HG03064 (cell line): Measurements from ENCODE around the gene MYRF.

Experiments
- ATAC-seq: cut with Tn5 transposase; IDR thresholded peaks from one replicate; pipeline ENCODE4 v1.9.1; 2021; ENCODE audit warnings: low read depth; ENCODE audit not compliant: unreplicated experiment

Gene MYRF

DNA sequence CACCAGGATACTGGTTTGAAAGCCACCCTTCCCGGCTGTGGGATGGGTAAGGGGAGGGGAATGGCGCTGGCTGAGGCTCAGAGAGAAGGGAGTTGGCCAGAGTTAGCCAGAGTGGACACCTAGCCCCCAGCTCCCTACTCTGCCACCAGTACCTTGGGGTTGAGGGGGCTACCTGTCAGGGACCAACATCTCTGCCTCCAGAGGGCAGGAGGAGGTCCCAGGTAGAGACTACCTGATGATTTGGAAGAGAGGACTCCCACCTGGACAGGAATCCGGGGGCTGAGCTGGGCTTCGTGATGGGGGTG, 3.7 kb downstream of the MYRF start:
- ATAC-seq = no peak

DNA sequence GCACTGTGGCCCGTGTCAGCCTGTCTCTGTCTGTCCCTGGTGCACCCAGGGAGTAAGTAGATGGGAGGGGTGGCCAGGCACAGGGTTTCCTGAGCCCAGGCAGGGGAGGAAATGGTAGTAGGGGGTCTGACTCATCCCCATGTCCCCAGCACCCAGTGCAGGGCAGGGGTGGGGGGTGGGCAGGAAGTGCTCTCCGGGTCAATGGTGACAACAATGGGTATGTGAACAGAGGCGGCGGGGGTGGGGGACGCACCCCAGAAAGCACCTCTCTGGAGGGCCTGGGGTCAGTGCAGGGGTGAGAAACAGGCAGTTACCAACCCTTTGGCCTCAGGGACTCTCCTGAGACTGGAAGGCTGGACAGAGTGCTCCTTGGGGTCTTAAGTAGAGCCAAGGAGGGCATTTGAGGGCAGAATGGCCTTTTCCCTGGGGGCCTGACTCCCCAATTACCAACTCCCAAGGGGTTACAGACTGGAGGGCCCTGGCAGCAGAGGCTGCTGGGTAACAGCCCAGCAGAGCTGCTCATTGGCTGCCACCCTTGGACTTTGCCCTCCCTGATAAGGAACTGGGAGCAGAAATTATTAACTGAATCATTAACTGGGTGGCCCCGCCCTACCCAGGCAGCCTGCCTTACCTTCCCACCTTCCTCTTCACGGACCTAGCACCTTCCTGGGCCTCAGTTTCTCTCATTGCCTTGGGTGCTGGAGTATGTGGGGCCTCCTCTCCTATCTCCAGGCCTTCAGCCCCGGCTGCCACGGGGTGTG, 4.2 kb downstream of the MYRF start:
- no peak for ATAC-seq

DNA sequence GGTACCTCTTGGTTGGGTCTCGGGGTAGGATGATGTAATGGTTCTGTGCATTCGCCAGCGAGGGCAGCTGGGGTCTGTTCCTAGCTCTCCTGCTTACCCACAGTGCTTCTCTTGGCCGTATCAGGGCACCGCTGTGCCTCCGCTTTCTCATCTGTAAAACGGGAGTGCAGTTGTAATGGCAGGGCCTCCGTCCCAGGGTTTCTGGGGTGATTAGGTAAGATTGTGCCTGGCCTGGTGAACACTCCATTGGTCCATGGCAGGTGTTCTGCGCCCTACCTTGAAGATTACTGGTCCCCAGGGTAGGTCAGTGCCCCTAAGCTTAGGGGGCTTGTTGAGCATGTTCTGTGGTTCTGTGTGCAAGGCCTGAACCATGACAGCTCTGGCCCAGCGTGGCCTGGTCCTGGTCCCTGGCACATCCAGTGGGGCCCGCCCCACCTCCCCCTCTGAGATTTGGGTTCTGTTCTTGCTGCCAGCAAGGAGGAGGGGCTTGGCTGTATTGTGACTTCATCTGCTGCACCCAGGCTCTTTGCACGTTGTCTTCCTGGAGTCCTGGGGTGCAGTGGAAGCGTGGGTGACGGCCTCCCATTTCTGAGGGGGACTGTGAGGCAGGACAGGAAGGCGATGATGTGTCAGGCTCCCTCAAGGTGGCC, 4.9 kb downstream of the MYRF start:
- ATAC-seq = no peak

DNA sequence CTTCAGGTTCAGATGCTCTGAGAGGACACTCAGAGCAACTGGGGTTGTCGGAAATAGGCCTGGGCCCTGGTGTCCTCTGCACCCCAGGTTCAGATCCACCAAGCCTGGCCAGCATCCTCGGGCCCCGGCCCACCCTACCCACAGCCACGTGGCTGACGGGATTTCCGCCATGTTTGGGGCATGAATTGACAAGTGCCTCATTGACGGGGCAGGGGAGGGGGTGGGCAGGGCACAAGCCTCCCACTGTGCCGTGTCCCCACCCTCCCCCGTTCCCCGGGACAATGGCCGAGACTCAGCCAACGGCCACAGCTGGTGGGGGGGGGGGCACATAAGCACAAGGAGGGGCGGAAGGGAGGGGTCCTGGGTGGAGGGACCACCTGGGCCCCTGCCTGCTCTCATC, 8.5 kb downstream of the MYRF start:
- no peak for ATAC-seq

DNA sequence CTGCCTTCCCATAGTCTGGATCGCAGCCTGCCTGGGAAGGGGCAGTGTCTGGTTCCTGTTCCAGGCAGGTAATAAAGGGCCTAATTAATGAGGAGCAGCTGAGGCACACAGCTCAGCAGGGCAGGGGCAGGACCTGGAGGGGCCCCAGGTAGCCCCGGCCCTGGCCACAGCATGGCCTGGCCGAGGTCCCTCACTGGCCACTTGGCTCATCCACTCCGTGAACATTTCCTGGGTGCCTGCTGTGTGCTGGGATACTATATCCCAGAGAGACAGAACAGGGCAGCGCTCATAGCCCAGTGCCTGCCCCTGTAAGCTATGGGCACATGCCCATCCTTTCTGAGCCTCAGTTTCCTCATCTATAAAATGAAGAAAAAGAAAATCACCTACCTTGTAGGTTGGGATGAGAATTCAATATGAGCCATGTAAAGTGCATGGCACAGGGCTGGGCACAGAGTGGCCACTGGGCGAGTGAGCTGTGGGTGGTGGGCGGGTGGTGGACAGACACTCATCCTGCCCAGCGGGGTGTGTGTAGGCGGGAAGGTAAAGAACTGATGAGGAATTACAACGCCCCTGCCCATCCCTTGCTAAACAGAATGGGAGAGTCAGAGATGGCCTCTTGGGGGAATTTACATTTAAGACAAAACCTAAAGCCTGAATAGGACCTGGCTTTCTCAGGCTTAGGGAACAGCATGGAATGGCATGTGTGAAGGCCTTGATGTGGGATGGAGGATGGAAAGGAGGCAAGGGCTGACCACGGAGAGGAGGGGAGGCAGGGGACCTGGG, 9.2 kb downstream of the MYRF start:
- no peak for ATAC-seq

DNA sequence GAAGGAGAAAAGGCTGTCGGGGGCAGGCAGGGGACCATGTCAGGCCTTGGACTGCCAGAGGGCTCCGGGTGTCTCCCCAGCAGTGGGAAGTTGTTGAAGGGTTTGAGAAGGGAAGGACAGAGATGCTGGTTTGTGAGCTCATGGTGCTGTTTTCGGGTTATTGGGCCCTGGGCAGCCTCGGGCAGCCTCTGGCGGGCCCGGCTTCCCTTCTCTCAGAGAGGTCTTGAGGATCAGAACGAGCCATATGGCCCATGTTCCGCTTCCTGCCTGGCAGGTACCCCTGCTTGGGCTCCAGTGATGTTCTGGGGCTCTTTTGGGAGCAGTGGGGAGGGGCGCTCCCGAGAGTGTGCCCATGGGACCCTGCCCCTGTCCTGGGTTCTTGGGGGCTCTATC, 9.8 kb downstream of the MYRF start:
- no peak for ATAC-seq

DNA sequence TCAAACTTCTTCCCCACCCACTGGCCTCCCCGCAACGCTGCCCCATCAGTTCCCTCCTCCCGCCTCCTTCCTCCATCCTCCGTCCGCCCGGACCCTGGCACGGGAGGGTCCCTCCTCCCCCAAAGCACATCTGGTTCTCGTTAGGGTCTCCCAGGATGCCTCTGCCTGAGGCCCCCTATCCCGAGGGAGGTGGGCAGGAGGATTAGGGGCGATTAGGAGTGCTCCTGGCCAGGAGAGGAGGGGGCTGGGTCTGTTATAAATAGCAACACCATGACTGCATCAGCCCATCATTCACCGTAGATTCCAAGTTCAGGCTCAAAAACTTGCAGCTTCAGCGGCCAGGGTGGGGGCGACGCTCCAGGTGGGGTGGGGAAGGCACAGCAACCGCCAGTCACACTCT, 10.4 kb downstream of the MYRF start:
- no peak for ATAC-seq

DNA sequence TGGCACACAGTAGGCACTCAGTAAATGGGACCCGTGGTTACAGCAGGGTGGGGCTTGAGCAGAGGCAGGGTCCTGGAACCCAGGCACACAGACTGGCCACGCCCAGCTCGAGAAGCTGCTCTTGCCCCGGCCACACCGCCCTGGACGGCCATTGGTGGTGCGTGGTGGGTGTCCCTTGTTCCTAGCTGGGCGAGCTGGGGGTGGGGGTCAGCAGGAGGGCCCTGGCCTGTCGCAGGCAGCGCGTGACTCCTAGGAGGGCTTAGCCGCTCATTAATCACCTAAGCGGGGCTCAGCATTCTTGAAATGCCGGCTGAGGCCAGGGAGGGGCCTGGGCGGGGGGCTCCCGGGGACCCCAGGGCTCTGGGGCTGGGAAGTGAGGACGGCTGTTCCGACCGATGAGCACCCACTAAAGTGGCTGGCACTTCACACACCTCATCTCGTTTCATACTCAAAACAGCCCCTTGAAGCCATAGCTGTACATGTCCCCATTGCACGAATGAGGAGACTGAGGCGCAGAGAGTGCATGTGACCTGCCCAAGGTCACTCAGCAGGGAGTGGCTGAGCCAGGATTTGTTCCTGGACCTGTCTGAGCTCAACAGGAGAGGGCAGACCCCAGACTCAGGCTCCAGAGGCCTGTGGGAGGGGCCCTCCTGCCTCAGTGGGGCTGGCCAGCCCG, 11.6 kb downstream of the MYRF start:
- no peak for ATAC-seq

DNA sequence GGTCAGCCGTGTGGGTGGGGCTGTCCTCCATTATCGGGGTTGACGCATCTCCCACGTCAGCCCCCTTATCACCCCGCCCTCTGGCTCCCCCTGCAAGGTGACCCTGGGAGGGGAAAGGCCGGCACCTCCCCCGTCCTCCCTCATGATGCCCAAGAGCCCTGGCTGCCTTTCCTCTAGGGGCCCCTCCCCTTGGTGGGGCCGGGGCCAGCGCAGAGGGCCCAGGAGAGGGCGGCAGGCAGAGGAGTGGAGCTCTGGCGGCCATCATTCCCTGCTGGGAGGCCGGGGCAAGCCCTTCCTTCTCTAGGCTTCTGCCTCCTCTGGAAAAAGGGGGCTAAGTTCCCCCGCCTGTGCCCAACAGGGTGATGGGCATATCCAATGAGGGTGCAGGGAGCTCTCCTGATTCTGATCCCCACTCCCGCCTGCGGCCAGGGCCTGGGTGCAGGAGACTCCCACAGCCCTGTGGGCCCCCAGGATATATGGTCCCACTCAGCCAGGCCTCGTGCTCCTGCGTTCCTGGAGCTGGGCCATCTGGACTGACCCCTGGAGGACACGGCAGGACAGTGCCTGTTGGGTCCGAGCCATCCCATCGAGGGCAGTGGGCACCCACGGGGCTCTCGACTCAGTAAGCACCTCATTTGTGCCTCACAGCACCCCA, 12.3 kb downstream of the MYRF start:
- ATAC-seq = no peak

DNA sequence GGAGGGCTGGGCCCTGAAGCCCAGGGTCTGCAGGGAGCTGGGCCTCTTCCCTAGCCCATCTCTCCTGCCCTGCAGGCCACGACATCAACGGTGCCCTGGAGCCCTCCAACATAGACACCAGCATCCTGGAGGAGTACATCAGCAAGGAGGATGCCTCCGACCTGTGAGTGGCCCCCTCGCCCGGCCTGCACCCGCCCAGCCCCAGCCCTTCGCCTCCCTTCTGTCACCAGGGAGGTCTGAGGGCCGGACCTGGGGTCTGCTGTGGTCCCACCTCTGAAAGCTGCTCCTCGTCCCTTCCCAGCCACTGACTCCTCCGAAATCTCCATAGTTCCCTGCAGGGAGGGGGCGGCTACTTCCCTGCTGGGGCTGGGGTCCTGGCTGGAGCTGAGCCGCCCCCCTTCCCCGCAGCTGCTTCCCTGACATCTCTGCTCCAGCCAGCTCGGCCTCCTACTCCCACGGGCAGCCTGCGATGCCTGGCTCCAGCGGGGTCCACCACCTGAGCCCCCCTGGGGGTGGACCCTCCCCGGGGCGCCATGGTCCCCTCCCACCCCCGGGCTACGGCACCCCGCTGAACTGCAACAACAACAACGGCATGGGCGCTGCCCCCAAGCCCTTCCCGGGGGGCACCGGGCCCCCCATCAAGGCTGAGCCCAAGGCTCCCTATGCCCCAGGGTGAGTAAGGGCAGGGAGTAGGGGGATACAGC, 13.3 kb downstream of the MYRF start:
- no peak for ATAC-seq

DNA sequence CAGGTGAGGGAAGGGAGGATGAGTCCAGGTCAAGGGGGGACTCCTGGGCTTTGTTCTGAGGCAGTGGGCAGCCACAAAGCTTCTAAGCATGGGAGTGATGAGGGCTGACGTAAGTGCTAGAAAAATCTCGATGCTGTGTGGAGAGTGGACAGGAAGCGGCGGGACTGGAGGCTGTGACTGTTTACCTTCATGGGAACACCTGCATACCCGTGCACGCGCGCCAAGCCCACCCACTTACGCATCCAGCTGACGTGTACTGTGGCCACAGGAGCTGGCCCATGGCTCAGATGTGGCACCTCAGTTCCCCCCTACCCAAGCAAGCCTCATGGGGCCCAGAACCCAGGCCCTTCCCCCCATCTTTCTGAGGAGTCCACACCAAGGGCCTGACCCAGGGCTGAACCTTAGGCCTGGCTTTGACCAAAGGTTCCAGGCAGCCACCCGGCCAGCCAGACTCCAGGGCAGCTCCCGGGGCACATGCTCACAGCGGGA, 14.0 kb downstream of the MYRF start:
- no peak for ATAC-seq

DNA sequence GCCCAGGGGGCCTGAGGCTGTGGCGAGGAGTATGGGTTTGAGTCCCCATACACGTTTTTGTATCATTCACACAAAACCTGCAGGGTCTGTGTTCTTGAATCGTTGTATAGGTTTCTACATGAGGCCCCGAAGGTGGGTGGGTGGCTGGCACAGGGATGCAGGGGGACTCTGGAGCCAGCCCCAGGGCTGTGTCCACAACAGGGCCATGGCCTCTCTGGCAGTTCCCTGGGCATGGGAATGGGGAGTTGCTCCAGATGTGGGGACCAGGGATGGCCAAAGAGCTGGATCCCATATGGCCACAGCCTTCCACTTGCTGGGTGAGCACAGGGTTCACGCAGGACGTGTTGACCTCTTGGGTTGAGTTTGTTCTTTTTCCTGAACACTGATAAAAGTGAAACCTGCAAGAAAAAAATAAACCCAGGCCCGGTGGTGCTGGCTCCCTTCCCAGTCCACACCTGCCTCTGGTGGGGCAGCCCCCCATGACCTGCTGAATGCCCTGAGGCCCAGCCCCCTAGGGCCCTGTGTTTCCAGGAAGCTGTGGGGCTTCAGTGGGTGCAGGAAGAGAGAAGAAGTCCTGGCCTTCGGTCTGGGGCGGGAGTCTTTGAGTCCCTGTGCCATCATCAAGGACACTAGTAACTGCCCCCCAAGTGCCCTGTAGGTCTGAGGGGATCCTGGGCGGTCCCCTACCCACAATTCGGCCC, 16.1 kb downstream of the MYRF start:
- ATAC-seq = no peak

DNA sequence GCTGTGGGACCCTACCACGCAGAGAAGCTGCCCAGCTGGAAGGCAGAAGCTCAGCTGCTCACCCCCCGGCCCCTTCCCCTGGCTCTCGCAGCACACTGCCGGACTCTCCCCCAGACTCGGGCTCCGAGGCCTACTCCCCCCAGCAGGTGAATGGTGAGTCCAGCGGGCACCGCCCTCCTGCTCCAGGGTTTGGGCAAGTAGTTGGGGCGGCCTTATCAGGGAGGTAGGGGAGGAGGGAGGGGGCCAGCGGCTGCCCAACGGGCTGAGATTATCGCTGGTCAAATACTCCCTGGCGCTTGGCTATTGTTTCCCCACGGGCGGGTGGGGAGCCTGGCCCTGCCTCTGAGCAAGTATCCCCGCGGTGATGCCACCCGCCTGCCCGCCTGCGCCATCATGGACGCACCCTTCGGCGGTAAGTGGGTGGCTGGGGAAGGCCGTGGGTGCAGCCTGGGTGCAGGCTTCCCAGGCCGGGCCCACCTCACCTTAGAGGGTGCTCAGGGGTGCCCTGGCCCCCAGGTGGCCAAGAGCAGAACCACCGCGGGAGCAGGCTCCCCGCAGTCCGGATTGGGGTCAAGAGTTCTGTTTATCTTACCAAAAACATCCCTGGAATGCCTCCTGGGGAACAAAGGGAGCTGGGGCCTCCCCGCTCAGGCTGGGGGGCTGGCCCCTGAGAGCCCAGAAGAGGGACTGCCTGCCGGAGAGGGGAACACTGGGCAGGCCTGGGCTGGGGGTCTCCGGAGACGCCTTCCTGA, 16.9 kb downstream of the MYRF start:
- no peak for ATAC-seq

DNA sequence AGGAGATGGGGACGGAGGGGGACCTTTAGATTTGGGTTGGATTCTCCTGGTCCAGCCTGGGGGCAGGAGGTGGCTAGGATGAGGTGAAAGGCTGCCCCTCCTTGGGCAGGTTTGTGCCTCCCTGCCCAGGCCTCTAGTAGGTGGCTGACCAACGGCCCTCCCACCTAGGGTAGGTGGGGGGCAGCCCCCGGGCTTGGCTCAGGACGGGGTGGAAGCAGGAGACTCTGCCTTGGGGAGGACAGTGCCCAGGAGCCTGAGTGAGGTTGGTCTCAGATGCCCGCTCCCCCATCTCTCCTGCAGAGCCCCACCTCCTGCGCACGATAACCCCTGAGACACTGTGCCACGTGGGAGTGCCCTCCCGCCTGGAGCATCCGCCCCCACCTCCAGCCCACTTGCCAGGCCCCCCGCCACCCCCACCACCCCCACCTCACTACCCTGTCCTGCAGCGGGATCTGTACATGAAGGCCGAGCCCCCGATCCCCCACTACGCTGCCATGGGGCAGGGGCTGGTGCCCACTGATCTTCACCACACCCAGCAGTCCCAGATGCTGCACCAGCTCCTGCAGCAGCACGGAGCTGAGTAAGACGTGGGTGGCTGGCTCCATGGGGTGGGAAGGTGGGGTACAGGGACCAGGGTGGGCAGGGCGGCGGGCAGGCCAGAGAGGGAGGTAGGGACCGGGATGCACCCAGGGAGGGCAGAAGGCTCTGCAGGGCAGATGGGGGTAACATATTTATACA, 17.7 kb downstream of the MYRF start:
- no peak for ATAC-seq

DNA sequence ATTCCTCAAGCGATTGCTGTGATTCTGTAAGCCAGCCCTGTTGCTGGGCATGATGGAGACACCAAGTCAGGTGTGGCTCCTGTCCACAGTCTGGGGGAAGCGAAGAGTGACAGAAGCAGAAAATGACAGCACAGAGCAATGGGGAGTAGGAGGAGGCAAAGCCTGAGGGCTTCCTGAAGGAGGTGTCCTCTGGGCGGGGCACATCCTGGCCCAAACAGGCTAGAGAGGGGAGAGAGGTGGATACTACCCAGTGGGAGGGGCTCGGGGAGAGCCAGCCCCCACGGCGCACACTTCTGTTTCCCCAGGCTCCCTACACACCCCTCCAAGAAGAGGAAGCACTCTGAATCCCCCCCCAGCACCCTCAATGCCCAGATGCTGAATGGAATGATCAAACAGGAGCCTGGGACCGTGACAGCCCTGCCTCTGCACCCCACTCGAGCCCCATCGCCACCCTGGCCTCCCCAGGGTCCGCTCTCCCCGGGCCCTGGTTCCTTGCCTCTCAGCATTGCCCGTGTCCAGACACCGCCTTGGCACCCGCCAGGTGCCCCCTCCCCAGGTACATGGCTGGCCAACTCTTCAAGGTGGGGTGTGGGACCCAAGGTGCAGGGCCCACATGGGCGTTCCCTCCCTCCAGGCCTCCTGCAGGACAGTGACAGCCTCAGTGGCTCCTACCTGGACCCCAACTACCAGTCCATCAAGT, 18.9 kb downstream of the MYRF start:
- no peak for ATAC-seq

DNA sequence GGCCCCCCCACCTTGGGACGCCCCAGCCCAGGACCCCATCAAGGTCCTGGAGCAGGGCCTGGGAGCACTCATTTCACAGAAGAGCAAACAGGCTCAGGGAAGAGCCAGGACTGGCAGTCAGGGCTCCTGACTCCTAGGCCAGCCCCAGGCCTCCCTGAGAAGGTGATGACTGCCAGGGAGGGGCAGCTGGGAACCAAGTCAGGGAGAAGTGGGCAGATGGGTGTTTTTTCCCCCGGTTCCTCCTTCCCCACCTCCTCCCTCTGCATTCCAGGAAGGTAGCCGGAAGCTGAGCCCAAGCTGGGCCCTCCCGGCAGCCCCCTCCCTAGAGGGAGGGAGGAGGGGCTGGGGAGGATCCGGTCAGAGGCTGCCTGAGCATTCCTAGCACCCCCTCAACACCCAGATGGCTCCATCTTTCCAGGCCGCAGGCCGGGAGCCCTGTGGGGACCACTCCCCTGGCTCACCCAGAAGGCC, 19.6 kb downstream of the MYRF start:
- no peak for ATAC-seq

DNA sequence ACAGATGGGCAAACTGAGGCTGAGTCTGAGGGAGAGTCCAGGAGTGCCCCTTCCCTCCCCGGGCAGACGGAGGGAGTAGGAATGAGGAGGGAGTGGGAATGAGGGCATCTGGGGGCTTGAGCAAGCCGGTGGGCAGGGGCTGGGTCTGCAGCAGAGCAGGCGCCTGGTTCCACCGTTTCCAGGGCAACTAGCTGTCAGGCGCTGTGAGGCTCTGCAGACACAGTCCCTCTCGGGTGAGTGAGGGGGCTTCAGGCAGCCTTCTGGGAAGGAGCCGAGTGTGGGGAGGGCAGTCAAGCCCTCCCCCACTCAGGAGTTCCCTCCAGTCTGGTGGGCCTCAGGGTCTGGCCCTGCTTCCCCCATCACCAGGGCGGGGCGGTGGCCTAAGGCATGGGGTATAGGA, 20.9 kb downstream of the MYRF start:
- ATAC-seq = no peak
